Measurements from ENCODE around the gene GDPGP1.
"Not testable (repeated sequence)": the region's sequence is repeated elsewhere in the genome, so short reads cannot be mapped to it uniquely, and the experiment has no call there.

The GDPGP1 gene, protein sequence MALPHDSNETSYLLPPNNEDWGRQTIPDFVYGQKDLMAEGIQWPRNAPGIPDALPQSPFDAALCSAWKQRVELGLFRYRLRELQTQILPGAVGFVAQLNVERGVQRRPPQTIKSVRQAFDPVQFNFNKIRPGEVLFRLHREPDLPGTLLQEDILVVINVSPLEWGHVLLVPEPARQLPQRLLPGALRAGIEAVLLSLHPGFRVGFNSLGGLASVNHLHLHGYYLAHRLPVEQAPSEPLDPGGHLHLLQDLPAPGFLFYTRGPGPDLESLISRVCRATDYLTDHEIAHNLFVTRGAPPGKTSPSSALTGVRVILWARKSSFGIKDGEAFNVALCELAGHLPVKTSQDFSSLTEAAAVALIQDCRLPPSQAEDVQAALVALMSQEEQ

GRCh38 chr15:90234096-90234988 lies at the start of gene GDPGP1:
Gene GDPGP1, plus strand, starts transcription at chr15:90234209. Its CDS starts 6,700 bp downstream, at chr15:90240909.
- peak; percentile 88 to 91 for DNase-seq (ENCODE audit: low read depth in 2 of 2)

- no peak for DNase-seq (ENCODE audit: low read depth in 2 of 2)
These were observed 49.0 kb upstream of the GDPGP1 start for GRCh38 chr15:90184786-90185704.

GRCh38 chr15:90187257-90187868 lies 46.6 kb upstream of the GDPGP1 start:
- DNase-seq (ENCODE audit: low read depth in 2 of 2) = no peak

- not testable (repeated sequence) for DNase-seq (ENCODE audit: low read depth in 2 of 2)
These were observed 45.9 kb upstream of the GDPGP1 start for GRCh38 chr15:90188065-90188464.

DNA sequence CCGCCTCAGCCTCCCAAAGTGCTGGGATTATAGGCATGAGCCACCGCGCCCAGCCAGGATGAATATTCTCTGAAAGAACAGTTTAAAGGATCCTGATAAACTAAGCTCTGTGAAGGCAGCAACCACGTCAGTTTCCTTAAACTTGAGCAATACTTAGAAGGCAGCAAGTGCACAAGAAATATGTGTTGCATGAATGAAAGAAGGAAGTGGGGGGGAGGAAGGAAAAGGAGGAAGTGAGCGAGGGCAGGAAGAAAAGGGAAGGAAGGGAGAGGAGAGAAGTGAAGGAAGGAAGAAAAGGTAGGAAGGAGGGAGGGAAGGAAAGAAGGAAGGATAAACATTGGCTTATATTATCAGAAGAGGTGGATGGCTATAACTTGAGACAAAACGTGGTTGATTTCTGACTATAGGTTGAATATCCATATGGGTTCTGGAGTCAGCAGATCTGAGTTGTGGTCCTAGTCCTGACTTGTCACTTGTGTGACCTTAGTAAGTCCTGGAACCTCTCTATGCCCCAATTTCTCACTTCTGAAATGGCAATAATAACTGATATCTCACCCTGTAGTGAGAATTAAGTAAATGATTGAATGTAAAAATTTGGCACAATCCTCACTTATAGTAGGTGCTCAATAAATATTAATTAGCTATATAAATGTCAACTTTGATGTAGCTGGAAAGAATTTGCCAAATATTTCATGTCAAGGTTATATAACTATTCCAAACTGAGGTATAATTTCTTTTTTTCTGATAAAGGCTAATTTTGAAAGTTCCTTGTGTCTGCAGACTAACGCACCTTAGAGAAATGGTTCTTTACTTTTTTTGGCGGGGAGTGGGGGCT lies 44.9 kb upstream of the GDPGP1 start:
- DNase-seq (ENCODE audit: low read depth in 2 of 2) = no peak

- no peak for DNase-seq (ENCODE audit: low read depth in 2 of 2)
These were observed 44.1 kb upstream of the GDPGP1 start for GRCh38 chr15:90189781-90190467.

GRCh38 chr15:90190606-90191343 lies 43.2 kb upstream of the GDPGP1 start:
- DNase-seq (ENCODE audit: low read depth in 2 of 2) = no peak

DNA sequence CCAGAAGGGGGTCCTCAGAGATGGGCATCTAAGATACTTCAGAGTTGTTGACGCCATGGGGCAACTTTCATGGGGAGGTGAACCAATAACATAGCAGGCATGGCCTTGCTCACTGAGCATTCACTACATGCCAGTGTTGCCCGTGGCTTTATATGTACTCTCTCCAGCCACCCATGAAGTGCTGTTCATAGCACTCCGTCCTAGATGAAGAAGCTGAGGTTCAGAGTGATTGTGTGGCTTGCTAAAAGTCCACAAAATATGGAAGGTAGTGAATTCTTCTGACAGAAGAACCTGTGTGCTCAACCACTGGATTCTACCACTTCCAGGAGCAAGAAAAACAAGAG lies 42.7 kb upstream of the GDPGP1 start:
- no peak for DNase-seq (ENCODE audit: low read depth in 2 of 2)

DNA sequence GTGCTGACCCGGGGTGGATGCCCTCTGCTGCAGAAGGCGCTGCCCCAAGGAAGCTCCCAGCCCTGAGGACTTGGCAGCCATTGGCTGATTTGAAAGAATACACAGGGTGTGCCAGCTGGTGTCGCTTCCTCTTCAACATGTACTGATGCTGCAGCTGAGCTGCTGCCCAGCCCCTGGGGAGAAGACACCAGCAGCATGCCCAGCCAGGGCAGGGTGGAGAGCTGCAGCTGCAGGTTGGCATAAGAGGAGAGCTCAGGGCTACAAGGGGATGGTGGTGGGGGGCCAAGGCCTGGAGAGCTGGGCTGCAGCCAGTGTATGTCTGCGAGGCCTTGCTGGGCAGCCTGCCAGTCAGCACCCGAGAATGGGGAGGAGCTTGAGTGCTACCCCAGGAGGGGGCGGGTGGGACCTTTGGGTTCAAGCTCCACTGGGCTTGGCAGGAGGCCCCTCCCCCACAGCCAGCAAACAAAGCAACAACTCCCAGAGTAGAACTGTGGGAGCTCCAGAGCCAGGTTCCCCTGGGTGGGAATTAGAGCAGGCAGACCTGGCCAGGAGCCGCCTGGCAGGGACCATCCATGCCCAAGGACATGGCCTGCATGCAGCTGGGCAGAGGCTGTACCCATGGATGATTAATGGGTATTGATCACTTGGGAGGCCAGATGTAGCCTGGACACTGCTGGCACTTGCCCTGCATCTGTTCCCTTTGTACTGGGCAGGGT lies 42.1 kb upstream of the GDPGP1 start:
- no peak for DNase-seq (ENCODE audit: low read depth in 2 of 2)

- DNase-seq (ENCODE audit: low read depth in 2 of 2) = no peak
These were observed 40.8 kb upstream of the GDPGP1 start for GRCh38 chr15:90192961-90193786.

DNA sequence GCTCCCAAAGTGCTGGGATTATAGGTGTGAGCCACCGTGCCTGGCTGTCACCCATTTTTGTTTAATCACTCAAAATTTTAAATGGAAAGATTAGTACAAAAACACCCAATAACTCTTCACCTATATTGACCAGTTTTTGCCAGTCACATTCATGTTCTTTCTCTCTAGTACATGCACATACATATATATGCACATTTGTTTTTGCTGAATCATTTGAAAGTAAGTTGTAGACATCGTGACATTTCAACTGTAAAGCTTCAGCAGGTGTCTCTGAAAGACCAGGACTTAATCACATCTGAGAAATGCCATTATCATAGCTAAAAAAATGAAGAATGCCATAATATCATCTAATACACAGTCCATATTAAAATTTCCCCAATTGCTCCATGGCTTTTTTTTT lies 39.4 kb upstream of the GDPGP1 start:
- no peak for DNase-seq (ENCODE audit: low read depth in 2 of 2)

GRCh38 chr15:90200534-90201129 lies 33.4 kb upstream of the GDPGP1 start:
- DNase-seq (ENCODE audit: low read depth in 2 of 2) = no peak

DNA sequence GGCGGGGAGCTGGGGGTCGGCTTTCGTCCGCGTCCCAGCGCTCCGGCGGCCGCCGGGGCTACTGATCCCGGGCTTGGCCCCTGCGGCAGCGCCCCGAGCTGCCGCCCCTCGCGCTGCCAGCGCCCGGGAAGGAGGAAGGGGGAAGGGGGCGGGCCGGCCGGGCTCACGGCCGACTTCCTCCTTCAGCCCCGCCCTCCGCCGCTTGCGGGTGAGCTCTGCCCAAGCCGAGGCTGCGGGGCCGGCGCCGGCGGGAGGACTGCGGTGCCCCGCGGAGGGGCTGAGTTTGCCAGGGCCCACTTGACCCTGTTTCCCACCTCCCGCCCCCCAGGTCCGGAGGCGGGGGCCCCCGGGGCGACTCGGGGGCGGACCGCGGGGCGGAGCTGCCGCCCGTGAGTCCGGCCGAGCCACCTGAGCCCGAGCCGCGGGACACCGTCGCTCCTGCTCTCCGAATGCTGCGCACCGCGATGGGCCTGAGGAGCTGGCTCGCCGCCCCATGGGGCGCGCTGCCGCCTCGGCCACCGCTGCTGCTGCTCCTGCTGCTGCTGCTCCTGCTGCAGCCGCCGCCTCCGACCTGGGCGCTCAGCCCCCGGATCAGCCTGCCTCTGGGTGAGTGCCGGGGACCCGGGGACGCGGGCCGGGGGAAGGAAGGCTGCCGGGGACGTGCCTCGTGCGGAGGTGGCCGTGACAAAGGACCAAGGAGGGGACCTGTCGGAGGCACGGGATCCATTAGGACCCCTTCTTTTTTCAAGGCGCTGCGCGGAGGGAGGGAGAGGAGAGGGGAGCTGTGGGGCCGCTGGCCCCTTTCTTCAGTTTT lies 32.7 kb upstream of the GDPGP1 start, which contains the start of gene SEMA4B:
SEMA4B (plus strand) TSS at position 201 of the 814 bp plus-strand sequence; CDS start at position 450, 249 bp downstream.
- DNase-seq (ENCODE audit: low read depth in 2 of 2) = peak in 1 of 2 donors; percentile 41

GRCh38 chr15:90201944-90202375 lies 32.0 kb upstream of the GDPGP1 start:
- DNase-seq (ENCODE audit: low read depth in 2 of 2) = no peak

- no peak for DNase-seq (ENCODE audit: low read depth in 2 of 2)
These were observed 31.1 kb upstream of the GDPGP1 start for GRCh38 chr15:90202929-90203328.

GRCh38 chr15:90203473-90203872 lies 30.5 kb upstream of the GDPGP1 start:
- no peak for DNase-seq (ENCODE audit: low read depth in 2 of 2)

All from stimulated activated CD8-positive, alpha-beta memory T cell treated with anti-CD3 and anti-CD28 coated beads, Interleukin-7, amount 100 ng/mL, for 1 hour (primary cell).